ENCODE measurements around the gene SMARCD1.

DNA sequence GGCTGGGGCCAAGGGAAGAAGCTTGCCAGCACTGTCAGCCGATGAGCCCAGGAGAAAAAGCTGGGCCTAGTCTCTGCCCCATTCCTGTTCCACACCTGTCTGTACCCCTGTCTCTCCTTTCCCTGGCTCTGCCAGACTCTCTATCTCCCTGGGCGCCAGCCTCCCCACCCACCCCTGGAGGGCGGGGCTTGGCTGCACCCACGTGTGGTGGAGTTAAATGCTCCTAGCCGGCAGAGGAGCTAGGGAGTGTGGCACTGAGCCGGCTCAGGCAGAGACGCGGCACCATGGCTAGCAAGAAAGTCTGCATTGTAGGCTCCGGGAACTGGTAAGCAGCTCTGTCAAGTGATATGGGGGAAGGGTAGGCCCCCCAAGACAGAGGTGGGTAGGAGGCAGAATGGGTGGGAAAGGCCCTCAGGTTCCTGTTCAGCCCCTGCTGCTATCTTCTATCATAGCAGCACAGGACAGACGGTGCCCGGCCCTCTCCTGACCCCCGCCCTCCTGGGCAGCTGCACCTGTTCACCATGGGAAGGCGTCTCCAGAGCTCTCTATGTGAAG, 18.7 kb downstream of the SMARCD1 start, which contains the start of gene GPD1:
- TF ChIP-seq, protein P1, sequence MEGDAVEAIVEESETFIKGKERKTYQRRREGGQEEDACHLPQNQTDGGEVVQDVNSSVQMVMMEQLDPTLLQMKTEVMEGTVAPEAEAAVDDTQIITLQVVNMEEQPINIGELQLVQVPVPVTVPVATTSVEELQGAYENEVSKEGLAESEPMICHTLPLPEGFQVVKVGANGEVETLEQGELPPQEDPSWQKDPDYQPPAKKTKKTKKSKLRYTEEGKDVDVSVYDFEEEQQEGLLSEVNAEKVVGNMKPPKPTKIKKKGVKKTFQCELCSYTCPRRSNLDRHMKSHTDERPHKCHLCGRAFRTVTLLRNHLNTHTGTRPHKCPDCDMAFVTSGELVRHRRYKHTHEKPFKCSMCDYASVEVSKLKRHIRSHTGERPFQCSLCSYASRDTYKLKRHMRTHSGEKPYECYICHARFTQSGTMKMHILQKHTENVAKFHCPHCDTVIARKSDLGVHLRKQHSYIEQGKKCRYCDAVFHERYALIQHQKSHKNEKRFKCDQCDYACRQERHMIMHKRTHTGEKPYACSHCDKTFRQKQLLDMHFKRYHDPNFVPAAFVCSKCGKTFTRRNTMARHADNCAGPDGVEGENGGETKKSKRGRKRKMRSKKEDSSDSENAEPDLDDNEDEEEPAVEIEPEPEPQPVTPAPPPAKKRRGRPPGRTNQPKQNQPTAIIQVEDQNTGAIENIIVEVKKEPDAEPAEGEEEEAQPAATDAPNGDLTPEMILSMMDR (IDR thresholded peaks at IDR 0.05; ENCODE audit: insufficient read depth, low read length) = no peak
- no peak for TF ChIP-seq GABPA (IDR thresholded peaks at IDR 0.05; ENCODE audit: low read depth)
- TF ChIP-seq, protein P2, sequence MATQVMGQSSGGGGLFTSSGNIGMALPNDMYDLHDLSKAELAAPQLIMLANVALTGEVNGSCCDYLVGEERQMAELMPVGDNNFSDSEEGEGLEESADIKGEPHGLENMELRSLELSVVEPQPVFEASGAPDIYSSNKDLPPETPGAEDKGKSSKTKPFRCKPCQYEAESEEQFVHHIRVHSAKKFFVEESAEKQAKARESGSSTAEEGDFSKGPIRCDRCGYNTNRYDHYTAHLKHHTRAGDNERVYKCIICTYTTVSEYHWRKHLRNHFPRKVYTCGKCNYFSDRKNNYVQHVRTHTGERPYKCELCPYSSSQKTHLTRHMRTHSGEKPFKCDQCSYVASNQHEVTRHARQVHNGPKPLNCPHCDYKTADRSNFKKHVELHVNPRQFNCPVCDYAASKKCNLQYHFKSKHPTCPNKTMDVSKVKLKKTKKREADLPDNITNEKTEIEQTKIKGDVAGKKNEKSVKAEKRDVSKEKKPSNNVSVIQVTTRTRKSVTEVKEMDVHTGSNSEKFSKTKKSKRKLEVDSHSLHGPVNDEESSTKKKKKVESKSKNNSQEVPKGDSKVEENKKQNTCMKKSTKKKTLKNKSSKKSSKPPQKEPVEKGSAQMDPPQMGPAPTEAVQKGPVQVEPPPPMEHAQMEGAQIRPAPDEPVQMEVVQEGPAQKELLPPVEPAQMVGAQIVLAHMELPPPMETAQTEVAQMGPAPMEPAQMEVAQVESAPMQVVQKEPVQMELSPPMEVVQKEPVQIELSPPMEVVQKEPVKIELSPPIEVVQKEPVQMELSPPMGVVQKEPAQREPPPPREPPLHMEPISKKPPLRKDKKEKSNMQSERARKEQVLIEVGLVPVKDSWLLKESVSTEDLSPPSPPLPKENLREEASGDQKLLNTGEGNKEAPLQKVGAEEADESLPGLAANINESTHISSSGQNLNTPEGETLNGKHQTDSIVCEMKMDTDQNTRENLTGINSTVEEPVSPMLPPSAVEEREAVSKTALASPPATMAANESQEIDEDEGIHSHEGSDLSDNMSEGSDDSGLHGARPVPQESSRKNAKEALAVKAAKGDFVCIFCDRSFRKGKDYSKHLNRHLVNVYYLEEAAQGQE (IDR thresholded peaks at IDR 0.05; ENCODE audit: insufficient replicate concordance, low read depth) = no peak

Measured in HL-60 (cell line).